NCI-H524 (cell line): ENCODE measurements around the gene SDSL.

Experiments used
- DNase-seq, 2 experiments: peaks; one replicate each; lab custom pipeline; 2025; lab: John Stamatoyannopoulos, UW

The SDSL gene

DNA sequence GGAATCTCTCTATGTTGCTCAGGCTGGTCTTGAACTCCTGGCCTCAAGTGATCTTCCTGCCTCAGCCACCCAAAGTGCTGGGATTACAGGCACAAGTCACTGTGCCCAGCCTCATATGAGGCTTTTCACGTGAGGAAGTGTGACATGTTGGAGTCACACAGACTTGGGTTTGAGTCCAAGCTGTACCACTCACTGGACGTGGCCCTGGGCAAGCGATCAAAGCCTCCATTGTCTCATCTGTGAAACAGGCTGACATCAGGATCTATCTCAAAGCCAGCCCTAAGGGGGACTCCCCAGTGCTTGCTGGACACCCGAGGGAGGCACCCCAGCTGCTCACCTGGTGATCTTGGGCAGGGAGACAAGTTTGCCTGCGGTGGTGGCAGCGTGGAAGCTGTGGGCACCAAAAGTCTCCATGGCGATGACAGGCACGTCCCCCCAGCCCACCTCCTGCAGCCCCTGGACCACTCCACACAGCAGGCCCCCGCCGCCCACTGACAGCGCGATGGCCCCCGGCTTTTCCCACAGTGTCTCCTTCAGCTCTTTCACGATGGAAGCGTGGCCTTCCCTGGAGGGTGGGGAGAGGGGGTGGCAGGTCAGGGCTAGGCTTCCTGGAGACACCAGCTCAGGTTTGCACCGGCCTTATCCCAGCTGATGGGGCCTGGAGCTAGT is 25.2 kb upstream of the SDSL start:
- no peak for DNase-seq

GRCh38 chr12:113397497-113398197 is 24.5 kb upstream of the SDSL start:
- DNase-seq, result peak in 1 of 2 experiments; percentile 50

DNA sequence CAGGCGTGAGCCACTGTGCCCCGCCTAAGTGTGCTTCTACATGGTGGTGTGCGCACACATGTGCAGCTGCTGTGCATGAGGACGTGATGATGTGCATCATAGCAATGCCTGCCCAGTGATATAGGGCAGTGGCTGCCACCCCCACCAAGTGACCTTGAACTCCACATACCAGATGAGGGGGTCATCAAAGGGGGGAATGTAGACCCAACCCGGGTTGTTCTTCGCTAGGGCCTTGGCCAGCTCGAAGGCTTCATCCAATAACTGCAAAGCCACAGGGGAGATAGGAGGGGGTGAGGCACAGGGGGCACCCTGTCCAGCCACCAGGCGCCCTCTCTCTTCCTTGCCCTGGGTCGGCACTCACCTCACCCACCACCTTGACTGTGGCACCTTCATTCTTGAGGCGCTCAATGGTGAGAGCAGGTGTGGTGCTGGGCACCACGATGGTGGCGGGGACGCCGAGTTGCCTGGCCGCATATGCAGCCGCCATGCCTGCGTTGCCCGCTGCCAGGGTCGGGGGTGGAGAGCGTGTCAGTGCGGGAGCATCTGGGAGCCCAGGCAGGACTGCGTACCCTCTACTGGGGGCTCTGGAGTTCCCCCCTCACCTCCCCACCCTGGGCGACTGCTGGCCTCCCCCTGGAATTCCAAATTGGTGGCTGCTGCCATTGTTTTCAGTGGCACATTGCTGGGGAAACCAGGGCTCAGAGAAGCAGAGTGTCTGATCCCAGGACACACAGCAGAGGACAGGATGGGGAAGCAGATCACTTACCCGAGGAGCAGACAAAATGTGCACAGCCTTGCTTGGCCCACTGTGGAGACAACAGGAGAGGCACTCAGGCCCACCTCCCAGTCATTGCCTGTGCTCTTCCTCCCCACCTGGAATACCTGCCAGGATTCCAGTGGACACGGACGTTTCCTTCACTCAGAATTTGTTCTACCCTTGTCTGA is 23.6 kb upstream of the SDSL start:
- no peak for DNase-seq

- no peak for DNase-seq
These were observed 22.7 kb upstream of the SDSL start for GRCh38 chr12:113399490-113399889.

DNA sequence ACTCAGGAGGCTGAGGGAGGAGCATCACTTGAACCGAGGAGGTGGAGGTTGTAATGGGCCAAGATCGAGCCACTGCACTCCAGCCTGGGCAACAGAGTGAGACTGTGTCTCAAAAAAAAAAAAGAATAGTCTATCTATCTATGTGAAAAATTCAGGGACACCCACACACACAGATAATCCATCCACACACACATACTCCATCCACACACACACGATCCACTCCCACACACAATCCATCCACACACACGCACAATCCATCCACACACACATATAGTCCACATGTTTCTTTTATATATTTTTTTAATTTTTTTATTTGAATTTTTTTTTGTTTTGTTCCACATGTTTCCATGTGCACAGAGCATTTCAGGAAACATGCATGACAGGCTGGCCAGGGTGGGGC is 21.8 kb upstream of the SDSL start:
- no peak for DNase-seq

DNA sequence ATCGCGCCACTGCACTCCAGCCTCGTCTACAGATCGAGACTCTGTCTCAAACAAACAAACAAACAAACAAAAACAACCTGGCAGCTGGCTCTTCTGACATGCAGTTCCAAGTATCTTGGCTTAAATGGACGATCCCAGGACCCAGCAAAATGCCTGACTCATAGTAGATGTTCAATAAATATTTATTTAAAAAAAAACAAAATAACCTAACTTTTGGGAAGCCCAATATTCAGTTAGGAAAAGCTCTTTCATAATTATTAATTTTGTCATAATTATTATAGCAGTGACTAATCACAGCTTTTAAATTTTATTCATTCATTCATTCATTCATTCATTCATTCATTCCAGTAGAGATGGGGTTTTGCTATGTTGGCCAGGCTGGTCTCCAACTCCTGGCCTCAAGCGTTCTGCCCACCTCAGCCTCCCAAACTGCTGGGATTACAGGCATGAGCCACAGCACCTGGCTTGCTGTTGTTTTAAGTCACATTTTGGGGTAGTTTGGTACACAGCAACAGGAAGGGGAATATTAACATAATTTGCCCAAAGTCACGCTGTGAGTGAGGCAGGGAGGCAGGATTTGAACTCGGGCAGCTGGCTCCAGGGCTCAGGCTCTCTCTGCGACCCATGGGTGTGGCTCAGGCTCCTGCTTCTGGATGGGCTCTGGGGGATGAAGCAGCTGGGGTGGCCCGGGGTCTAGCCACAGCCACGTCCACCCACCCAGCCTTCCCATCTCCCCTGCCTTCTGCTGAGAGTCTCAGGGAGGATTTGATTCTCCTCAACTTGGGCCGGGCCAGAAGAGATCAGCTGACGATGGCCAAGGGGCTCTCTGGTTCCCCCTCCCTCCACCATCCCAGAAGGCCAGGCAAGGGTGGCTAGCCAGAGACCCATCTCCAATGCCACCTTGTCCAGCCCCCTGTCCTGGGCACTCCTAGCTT is 20.8 kb upstream of the SDSL start:
- DNase-seq, result no peak

GRCh38 chr12:113402586-113403260 is 19.5 kb upstream of the SDSL start:
- DNase-seq, result no peak

GRCh38 chr12:113403435-113404415 is 18.5 kb upstream of the SDSL start, which contains the start of gene SDS:
Gene SDS (minus strand): TSS chr12:113403887. CDS start chr12:113399708, 4,179 bp downstream.
- no peak for DNase-seq

DNA sequence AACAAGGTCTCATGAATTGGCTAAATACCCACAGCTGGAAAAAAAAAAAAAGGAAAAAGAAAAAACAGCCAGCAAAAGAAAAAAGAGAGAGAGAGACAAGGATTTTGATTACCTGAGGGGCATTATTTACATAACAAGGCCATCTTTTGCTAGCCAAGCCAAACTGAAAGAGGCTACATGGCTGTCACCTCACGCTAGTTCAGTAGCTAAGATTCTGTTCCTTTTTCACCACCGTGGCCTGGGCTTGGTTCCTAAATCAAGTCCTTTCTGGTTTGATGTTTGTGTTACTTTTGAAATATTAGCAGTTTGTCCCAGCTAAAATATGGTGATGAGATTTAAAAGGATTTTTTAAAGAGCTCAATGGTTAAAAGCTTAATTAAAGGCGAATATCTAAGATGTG is 16.5 kb upstream of the SDSL start:
- no peak for DNase-seq

DNA sequence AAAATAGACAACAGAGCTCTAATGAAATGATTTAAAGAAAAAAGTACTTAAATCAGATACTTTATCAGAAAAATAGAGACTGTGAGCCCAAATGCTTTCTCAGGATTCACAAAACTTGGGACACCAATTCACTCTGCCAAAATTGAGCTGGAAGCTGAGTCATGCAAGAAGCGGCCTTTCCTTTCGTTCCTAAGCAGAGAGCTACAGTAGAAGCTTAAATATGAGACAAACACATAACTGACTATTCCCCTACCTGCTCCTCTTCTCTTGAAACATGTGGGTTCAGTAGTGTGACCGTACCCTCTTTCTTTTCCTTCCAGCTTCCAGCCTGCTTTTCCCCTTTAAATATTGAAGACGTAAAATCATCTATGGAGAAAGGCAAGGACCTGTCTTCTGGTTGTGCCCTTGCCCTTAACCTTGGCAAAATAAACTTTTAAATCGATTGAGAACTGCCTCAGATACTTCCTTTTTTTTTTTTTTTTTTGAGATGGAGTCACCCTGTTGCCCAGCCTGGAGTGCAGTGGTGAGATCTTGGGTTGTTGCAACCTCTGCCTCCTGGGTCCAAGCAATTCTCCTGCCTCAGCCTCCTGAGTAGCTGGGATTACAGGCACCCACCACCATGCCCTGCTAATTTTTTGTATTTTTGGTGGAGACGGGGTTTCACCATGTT is 14.1 kb upstream of the SDSL start:
- DNase-seq, result no peak

DNA sequence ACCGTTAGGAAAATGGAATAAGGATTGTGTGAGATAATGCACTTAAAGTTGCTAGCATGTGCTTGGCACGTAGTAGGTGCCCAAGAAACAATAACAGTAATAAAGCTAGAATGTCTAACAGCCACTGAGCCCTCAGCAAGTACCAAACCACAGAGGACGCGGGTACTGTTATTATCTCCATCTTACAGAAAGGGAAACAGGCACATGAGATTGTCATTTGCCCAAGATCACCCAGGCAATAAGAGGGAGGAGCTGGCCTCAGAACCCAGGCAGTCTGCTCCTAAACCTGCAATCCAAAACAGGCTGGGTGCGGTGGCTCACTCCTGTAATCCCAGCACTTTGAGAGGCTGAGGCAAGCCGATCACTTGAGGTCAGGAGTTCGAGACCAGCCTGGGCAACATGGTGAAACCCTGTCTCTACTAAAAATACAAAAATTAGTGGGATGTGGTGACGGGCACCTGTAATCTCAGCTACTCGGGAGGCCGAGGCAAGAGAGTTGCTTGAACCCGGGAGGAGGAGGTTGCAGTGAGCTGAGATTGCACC is 13.4 kb upstream of the SDSL start:
- no peak for DNase-seq

DNA sequence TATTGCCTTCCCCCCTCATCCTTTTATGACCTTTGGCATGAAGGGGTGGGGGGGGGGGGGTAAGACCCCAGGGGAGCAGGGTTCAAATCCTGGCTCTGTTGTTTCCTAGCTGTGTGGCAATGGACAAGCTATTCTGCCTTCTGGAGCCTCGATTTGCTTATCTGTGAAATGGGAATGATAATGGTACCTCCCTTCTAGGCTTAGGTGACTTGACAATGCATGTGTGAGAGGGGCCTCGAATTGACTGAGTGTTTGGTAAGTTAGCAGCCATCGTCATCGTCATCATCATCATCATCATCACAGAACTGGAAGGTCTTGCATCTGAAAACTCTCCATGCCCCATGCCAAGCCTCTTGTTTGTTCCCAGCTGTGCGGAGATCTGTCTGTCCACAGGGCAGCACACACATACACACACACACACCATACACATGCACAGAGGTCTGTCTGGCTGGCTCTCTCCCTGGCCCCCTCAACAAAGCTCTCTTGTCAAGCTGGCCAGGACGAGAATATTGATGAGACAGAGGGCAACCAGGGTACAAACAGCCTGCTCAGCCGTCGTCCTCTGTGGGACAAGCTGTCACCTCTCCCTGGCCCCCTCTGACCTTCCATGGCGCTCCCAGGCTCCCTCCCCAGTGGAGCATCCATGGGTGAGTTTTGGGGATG is 12.6 kb upstream of the SDSL start:
- DNase-seq, result no peak

DNA sequence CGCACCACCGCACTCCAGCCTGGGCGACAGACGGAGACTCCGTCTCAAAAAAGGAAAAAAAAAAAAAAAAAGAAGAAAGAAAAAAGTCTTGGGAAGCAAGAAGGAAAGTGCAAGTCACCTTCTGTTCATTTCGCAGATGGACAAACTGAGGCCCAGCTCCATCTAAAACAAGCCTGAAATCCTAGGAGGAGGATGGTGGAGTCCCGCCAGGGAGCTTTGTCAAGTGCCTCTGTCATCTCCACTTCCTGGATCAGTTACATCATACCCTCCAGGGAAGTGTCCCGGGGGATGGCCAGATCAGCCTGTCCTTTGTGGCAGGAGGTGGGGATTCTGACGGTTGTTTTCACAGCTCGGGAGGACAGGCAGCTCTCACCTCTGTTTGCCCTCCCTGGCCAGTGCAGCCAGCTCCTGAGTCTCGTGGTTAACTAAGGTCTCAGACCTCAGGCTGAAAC is 8.7 kb upstream of the SDSL start:
- no peak for DNase-seq

- no peak for DNase-seq
These were observed 7.6 kb upstream of the SDSL start for GRCh38 chr12:113414519-113415038.

- peak in 1 of 2 experiments; percentile 10 for DNase-seq
These were observed 6.0 kb upstream of the SDSL start for GRCh38 chr12:113416091-113416754.

- no peak for DNase-seq
These were observed 3.8 kb upstream of the SDSL start for GRCh38 chr12:113418213-113418879.
